Liver (tissue), 9 donors: ENCODE results near the gene ACYP1. TPM values are rescaled to one million over a fixed set of nuclear protein-coding genes. Genes with fewer than 3 reads are reported as not detected.

ENCODE experiments used
- DNase-seq: peaks from one replicate; pipeline ENCODE4 v3.0.0-alpha.2; 2017; ENCODE audit warnings: low spot score
- H3K27ac ChIP-seq, 2 donors: one replicate each; pipeline ENCODE4 v1.7.0; 2013; ENCODE audit warnings: inconsistent platforms in 2 of 2, low read length in 2 of 2, control low read depth in 1 of 2, low read depth in 1 of 2, mild to moderate bottlenecking in 1 of 2
- H3K27me3 ChIP-seq, 4 donors: one replicate each; pipeline versions ENCODE4 v1.6.1 to v1.7.0; 2013; ENCODE audit warnings: low read length in 3 of 4, inconsistent platforms in 1 of 4, mild to moderate bottlenecking in 1 of 4, moderate library complexity in 1 of 4; ENCODE audit not compliant: control insufficient read depth in 4 of 4, insufficient read depth in 4 of 4
- H3K36me3 ChIP-seq, 4 donors: one replicate each; pipeline versions ENCODE4 v1.6.1 to v1.7.0; 2013; ENCODE audit warnings: low read length in 3 of 4, mild to moderate bottlenecking in 3 of 4, low read depth in 1 of 4, moderate library complexity in 1 of 4; ENCODE audit not compliant: control insufficient read depth in 4 of 4, insufficient read depth in 3 of 4
- H3K4me1 ChIP-seq, 4 donors: one replicate each; pipeline versions ENCODE4 v1.6.1 to v1.7.0; 2013; ENCODE audit warnings: low read length in 3 of 4, mild to moderate bottlenecking in 3 of 4, moderate library complexity in 1 of 4; ENCODE audit not compliant: control insufficient read depth in 4 of 4, insufficient read depth in 4 of 4
- H3K4me3 ChIP-seq, 3 donors: one replicate each; pipeline versions ENCODE4 v1.6.1 to v1.7.0; 2013; ENCODE audit warnings: low read length in 3 of 3, control low read depth in 1 of 3, low read depth in 1 of 3, mild to moderate bottlenecking in 1 of 3
- H3K9ac ChIP-seq, 2 donors: one replicate each; pipeline ENCODE4 v1.7.0; 2013; ENCODE audit warnings: low read length in 2 of 2, mild to moderate bottlenecking in 2 of 2, moderate library complexity in 2 of 2, control low read depth in 1 of 2, low read depth in 1 of 2
- H3K9me3 ChIP-seq, 4 donors: one replicate each; pipeline versions ENCODE4 v1.6.1 to v1.7.0; 2013; ENCODE audit warnings: low read length in 3 of 4; ENCODE audit not compliant: control insufficient read depth in 4 of 4
- ATF3 ChIP-seq: IDR thresholded peaks from 2 replicates; pipeline ENCODE4 v1.6.1; 2016; ENCODE audit warnings: antibody characterized with exemption
- CTCF ChIP-seq: fragments of 150-350 bp; IDR thresholded peaks from 2 replicates; pipeline ENCODE4 v1.5.1; 2017; ENCODE audit warnings: improper control_type of control experiment, low read depth, low read length; ENCODE audit not compliant: missing input control
- EGR1 ChIP-seq, 2 donors: IDR thresholded peaks; 2 replicates each; pipeline ENCODE4 v1.6.1; 2016 to 2018; ENCODE audit warnings: antibody characterized with exemption in 2 of 2, low read depth in 2 of 2
- FOXA1 ChIP-seq: IDR thresholded peaks from 2 replicates; pipeline ENCODE4 v1.6.1; 2016; ENCODE audit warnings: antibody characterized with exemption
- FOXA2 ChIP-seq: IDR thresholded peaks from 2 replicates; pipeline ENCODE4 v1.6.1; 2016; ENCODE audit warnings: antibody characterized with exemption
- GABPA ChIP-seq, 2 donors: IDR thresholded peaks in 1 of 2; conservative IDR thresholded peaks in 1 of 2; 2 replicates each; pipeline ENCODE4 v1.6.1; 2016; ENCODE audit warnings: antibody characterized with exemption in 2 of 2, mild to moderate bottlenecking in 1 of 2, moderate library complexity in 1 of 2
- HNF4A ChIP-seq, 2 donors: conservative IDR thresholded peaks; 2 replicates each; pipeline ENCODE4 v1.6.1; 2016; ENCODE audit warnings: antibody characterized with exemption in 2 of 2, mild to moderate bottlenecking in 2 of 2
- NR2F2 ChIP-seq: IDR thresholded peaks from 2 replicates; pipeline ENCODE4 v1.6.1; 2016; ENCODE audit warnings: antibody characterized with exemption
- RAD21 ChIP-seq, 2 donors: IDR thresholded peaks; 2 replicates each; pipeline ENCODE4 v1.6.1; 2016; ENCODE audit warnings: antibody characterized with exemption in 2 of 2, mild to moderate bottlenecking in 2 of 2
- RXRA ChIP-seq, 2 donors: IDR thresholded peaks; 2 replicates each; pipeline ENCODE4 v1.6.1; 2017 to 2018; ENCODE audit warnings: antibody characterized with exemption in 2 of 2, mild to moderate bottlenecking in 1 of 2
- SP1 ChIP-seq: IDR thresholded peaks from 2 replicates; pipeline ENCODE4 v1.6.1; 2018; ENCODE audit warnings: antibody characterized with exemption, mild to moderate bottlenecking
- YY1 ChIP-seq: IDR thresholded peaks from 2 replicates; pipeline ENCODE4 v1.6.1; 2016; ENCODE audit warnings: antibody characterized with exemption, mild to moderate bottlenecking
- ZBTB33 ChIP-seq: IDR thresholded peaks from 2 replicates; pipeline ENCODE4 v1.6.1; 2016; ENCODE audit warnings: antibody characterized with exemption
- WGBS: extraction: QIAGEN DNeasy Blood & Tissue Kit; methylation state at CpG from one replicate; pipeline ENCODE4 v1.1.7; 2013; 5-methylcytosine and 5-hydroxymethylcytosine counted together
- polyA plus RNA-seq, 2 donors: library from polyadenylated mRNA; stranded (reverse) in 1 of 2; unstranded in 1 of 2; fragments of 200-250 nt in 1 of 2; fragments of >200 nt in 1 of 2; fragmentation: Nextera tagmentation in 1 of 2; extraction: Ambion mirVana in 1 of 2; gene quantifications; one replicate each; pipeline versions ENCODE4 v1.2.1 to v1.2.3, GENCODE V29; 2013 to 2015
- total RNA-seq, 2 donors: library from RNA; depleted of rRNA; stranded (reverse); fragments of >200 nt; gene quantifications; one replicate each; pipeline ENCODE4 v1.2.3, GENCODE V29; 2014
- donor health status: healthy.
- donor health status: healthy.
- donor health status: healthy.
- donor health status: healthy.
- donor health status: healthy.

Gene ACYP1
- total and polyA plus RNA-seq, 4 donors, result 2.1 to 7.5 (median 4.0) TPM

GRCh38 chr14:75046899-75047298, 16.9 kb downstream of the ACYP1 start:
- H3K36me3 ChIP-seq, result no peaks in the 10 kb centered on the region
- H3K27ac ChIP-seq, result no peak overlapping the region
- H3K9ac ChIP-seq, result no peak overlapping the region
- 95% methylated on average over 3 of the region's 3 CpGs for WGBS
- H3K9me3 ChIP-seq, result no peaks in the 10 kb centered on the region
- DNase-seq, result no peak
- H3K4me3 ChIP-seq, result no peak overlapping the region
- TF ChIP-seq ZBTB33, result no peak
- TF ChIP-seq YY1, result no peak
- TF ChIP-seq CTCF, result no peak
- no peak for TF ChIP-seq RXRA (IDR thresholded peaks at IDR 0.05)
- TF ChIP-seq SP1, result no peak
- TF ChIP-seq NR2F2, result no peak
- no peak for TF ChIP-seq GABPA (IDR thresholded peaks at IDR 0.05 in 1 of 2, conservative IDR thresholded peaks at IDR 0.05 in 1 of 2)
- peaks cover 5 to 17% (median 12%) of the 10 kb centered on the region in 4 donors for H3K4me1 ChIP-seq
- no peaks in the 10 kb centered on the region for H3K27me3 ChIP-seq

- no peak overlapping the region for H3K9ac ChIP-seq
- H3K9me3 ChIP-seq, result no peaks in the 10 kb centered on the region
- H3K4me1 ChIP-seq, result peaks cover 7 to 21% (median 12%) of the 10 kb centered on the region in 4 donors
- no peak for DNase-seq
- H3K27me3 ChIP-seq, result no peaks in the 10 kb centered on the region
- H3K4me3 ChIP-seq, result no peak overlapping the region
- 82% methylated on average over 5 of the region's 5 CpGs for WGBS
- no peak overlapping the region for H3K27ac ChIP-seq
- no peaks in the 10 kb centered on the region for H3K36me3 ChIP-seq
- TF ChIP-seq FOXA1 (no peak), ATF3 (no peak), YY1 (no peak), EGR1 (IDR thresholded peaks at IDR 0.05; ENCODE audit: low read depth in 2 of 2) (no peak), NR2F2 (no peak), FOXA2 (no peak), HNF4A (conservative IDR thresholded peaks at IDR 0.05) (no peak), ZBTB33 (no peak), RAD21 (IDR thresholded peaks at IDR 0.05) (no peak)
Observed at GRCh38 chr14:75046275-75046674, 17.5 kb downstream of the ACYP1 start.
